Mononuclear cell (primary cell): ENCODE measurements around the gene NELFB. TPM values are rescaled to one million over a fixed set of nuclear protein-coding genes. Genes with fewer than 3 reads are reported as not detected.
A peak's percentile ranks its signal among the peaks of the same experiment; 100 is the strongest.

Experiments used
- H3K27me3 ChIP-seq: 2 replicates; pipeline ENCODE4 v1.6.0; 2011; ENCODE audit warnings: low read length, control low read depth; ENCODE audit not compliant: insufficient read depth
- H3K4me1 ChIP-seq: 2 replicates; pipeline ENCODE4 v1.5.1; 2011; ENCODE audit warnings: mild to moderate bottlenecking, low read length, control low read depth; ENCODE audit not compliant: insufficient read depth
- H3K4me3 ChIP-seq: 2 replicates; pipeline ENCODE4 v1.5.1; 2011; ENCODE audit warnings: mild to moderate bottlenecking, low read length, moderate library complexity
- H3K9me3 ChIP-seq: 2 replicates; pipeline ENCODE4 v1.5.1; 2011; ENCODE audit warnings: low read depth, mild to moderate bottlenecking, control low read depth, low read length
- total RNA-seq: library from RNA; depleted of rRNA; stranded (reverse); fragments of >200 nt; gene quantifications from one replicate; pipeline ENCODE4 v1.2.3, GENCODE V29; 2012

Gene NELFB
- 20.9 TPM for total RNA-seq

DNA sequence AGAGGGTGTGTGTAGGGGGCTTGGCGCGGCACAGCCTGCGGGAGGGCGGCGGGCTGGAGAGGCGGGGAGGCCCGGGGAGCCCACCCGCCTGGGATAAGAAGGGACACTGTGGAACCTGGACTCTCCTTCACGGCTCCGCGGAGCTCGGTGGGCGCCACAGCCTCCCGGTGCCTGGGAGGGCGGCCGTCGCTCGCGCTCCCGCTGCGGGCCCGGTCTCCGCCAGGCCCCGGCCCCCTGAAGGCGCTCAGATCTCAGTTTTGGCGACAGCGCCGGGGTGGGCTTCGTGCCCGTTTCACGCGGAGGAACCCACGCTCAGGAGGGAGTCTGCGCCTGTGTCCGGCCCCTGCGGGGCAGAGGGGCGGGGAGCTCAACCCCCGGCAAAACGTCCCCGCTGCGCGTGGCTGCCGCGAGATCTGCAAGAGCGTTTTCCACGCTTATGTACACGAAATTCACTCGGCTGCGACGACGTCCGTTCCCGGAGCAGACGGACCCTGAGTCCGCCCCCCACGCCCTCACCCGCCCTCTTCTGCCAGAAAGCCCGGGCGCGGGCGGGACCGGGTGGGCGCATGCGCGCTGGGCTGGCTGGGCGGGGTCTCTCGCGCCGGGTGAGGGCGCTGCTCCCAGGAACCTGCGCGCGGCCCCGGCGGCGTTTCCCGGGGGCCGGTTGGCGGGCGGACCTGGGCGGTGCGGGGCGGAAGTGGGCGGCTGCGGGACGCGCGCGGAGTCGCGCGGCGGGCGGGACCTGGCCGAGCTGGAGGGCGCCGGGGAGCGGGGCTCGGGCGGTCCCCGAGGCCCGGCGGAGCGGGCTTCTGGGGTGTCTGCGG lies at the start of gene NELFB:
Gene NELFB (plus strand): TSS at position 704 of the 824 bp plus-strand sequence.
- Histone ChIP-seq H3K9me3 (no peaks in the 10 kb centered on the region), H3K4me1 (peaks cover 25% of the 10 kb centered on the region), H3K27me3 (no peaks in the 10 kb centered on the region), H3K4me3 (peak within 1 kb of the TSS; percentile 88)

- no peak overlapping the region for H3K4me3 ChIP-seq
- no peaks in the 10 kb centered on the region for H3K9me3 ChIP-seq
- H3K27me3 ChIP-seq: no peaks in the 10 kb centered on the region
- peaks cover 38% of the 10 kb centered on the region for H3K4me1 ChIP-seq
Observed at GRCh38 chr9:137206602-137207001, 48.5 kb upstream of the NELFB start.

GRCh38 chr9:137211532-137211931 lies 43.6 kb upstream of the NELFB start:
- Histone ChIP-seq H3K4me1 (peaks cover 5% of the 10 kb centered on the region), H3K4me3 (no peak overlapping the region), H3K27me3 (no peaks in the 10 kb centered on the region), H3K9me3 (no peaks in the 10 kb centered on the region)

GRCh38 chr9:137212520-137212919 lies 42.6 kb upstream of the NELFB start:
- Histone ChIP-seq H3K9me3 (no peaks in the 10 kb centered on the region), H3K27me3 (no peaks in the 10 kb centered on the region), H3K4me1 (no peaks in the 10 kb centered on the region), H3K4me3 (no peak overlapping the region)

- H3K27me3 ChIP-seq: no peaks in the 10 kb centered on the region
- no peaks in the 10 kb centered on the region for H3K9me3 ChIP-seq
- H3K4me1 ChIP-seq: no peaks in the 10 kb centered on the region
- no peak overlapping the region for H3K4me3 ChIP-seq
Observed at GRCh38 chr9:137213160-137214060, 41.7 kb upstream of the NELFB start.

GRCh38 chr9:137214620-137215019 lies 40.5 kb upstream of the NELFB start:
- Histone ChIP-seq H3K27me3 (no peaks in the 10 kb centered on the region), H3K4me1 (no peaks in the 10 kb centered on the region), H3K9me3 (no peaks in the 10 kb centered on the region), H3K4me3 (no peak overlapping the region)

GRCh38 chr9:137215196-137215986 lies 39.7 kb upstream of the NELFB start:
- Histone ChIP-seq H3K4me3 (no peak overlapping the region), H3K4me1 (no peaks in the 10 kb centered on the region), H3K9me3 (no peaks in the 10 kb centered on the region), H3K27me3 (no peaks in the 10 kb centered on the region)

DNA sequence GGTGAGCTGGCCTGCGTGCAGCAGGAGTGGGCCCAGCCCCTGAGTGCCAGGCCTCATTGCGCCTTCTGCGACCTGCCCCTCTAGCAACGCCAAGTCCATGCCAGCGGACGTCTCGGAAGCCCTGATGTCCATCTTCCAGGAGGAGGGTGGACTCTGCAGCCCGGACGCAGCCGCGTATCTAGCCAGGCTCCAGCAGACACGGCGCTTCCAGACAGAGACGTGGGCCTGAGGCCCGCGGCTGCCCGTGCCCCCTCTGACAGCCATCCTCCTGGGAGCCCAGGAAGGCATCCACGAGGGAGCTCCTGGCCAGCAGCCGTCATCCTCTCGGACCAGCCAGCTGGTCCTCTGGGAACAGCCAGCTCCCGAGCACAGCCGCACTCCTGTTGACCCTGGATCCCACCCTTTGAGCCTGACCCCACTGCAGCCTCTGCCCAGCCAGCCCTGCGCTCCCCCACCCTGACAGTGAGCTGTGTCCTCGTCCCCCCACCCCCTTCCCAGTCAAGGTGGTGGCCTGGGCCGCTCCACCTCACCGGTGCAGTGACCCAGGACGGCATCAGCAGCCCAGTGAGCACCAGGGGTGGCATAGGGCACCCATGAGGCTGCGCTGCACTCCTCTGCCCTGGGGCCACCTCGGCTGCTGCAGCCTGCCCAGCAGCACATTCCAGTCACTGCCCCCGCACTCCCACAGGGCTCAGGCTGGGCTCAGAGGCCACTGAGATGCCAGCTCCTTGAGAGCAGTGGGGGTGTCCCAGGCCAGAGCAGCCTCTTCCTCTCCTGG lies 38.8 kb upstream of the NELFB start:
- Histone ChIP-seq H3K9me3 (no peaks in the 10 kb centered on the region), H3K4me1 (no peaks in the 10 kb centered on the region), H3K27me3 (no peaks in the 10 kb centered on the region), H3K4me3 (no peak overlapping the region)

- no peaks in the 10 kb centered on the region for H3K27me3 ChIP-seq
Observed at GRCh38 chr9:137217276-137218211, 37.6 kb upstream of the NELFB start.

GRCh38 chr9:137218212-137218753 lies 36.8 kb upstream of the NELFB start:
- Histone ChIP-seq H3K9me3 (no peaks in the 10 kb centered on the region), H3K4me3 (no peak overlapping the region), H3K27me3 (no peaks in the 10 kb centered on the region), H3K4me1 (peaks cover 9% of the 10 kb centered on the region)

More at GRCh38 chr9:137217276-137218211, 37.6 kb upstream of the NELFB start:
- Histone ChIP-seq H3K4me3 (no peak overlapping the region), H3K4me1 (peaks cover 3% of the 10 kb centered on the region), H3K9me3 (no peaks in the 10 kb centered on the region)

DNA sequence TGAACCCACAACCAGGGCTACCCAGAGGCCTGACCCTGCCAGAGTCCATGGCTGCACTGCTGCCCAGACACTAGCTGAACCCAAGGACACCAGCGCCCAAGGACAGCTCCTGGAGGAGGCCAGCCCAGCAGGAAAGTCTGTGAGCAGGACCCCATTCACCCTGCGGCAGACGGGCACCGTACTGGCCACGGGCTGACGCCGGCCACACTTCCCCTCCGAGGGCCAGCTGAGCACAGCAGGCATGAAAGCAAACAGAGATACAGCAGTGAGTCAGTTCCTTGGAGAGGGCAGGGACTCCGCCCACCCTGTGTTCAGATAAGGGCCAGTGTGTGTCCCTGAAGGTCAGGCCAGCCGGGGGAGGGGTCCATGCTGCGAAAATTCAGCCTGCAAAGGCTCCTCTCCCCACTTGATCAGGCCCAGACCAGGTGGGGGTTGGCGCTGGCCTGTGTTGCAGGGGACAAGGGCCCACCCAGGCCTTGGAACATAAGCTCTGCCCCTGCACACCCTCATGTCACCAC lies 36.3 kb upstream of the NELFB start:
- Histone ChIP-seq H3K27me3 (no peaks in the 10 kb centered on the region), H3K4me3 (no peak overlapping the region), H3K9me3 (no peaks in the 10 kb centered on the region), H3K4me1 (peaks cover 10% of the 10 kb centered on the region)

DNA sequence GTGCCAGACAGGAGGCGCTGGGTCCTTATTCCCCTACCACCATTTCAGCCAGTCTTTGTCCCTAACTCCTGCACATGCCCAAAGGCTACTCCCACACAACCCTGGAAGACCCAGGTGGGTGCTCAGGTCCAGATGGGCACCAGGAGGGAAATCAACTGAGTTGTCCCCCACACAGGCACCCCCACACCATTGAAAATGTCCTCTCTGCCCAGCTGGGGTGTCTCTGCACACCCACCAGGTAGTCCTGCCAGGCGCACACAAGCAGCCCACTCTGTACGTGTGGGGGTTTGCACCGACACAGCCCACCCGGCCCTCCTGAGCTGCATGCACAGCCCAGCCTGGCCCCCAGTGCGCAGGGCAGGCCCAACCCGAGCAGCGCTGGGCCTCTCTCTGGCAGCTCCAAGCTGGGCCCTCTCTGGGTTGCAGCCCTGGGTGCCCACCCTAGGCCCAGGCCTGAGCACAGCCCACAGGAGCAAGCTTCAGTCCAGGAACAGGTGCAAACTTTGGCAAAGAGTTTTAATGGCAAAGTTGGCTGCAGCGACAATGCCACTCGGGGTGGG lies 35.3 kb upstream of the NELFB start:
- Histone ChIP-seq H3K27me3 (no peaks in the 10 kb centered on the region), H3K4me1 (peaks cover 21% of the 10 kb centered on the region), H3K4me3 (no peak overlapping the region), H3K9me3 (no peaks in the 10 kb centered on the region)
